SK-N-SH treated with all-trans-retinoic acid at 6 μM for 48 hours (cell line): ENCODE measurements around the gene MAST4.
A peak's percentile ranks its signal among the peaks of the same experiment; 100 is the strongest.

Source experiments
- ATAC-seq: fragments of 200-7000 bp; cut with Tn5 transposase; 3 replicates; pipeline ENCODE4 v1.9.1; 2020; ENCODE audit warnings: mild to moderate bottlenecking, moderate library complexity
- CREB5 ChIP-seq: fragments of 250-450 bp; sonication (Bioruptor Pico); IDR thresholded peaks from 2 replicates; pipeline ENCODE4 v1.5.1; 2020; ENCODE audit warnings: low read depth, mild to moderate bottlenecking, moderate library complexity
- ESRRG ChIP-seq: fragments of 250-450 bp; sonication (Bioruptor Pico); IDR thresholded peaks from 2 replicates; pipeline ENCODE4 v1.6.1; 2021; ENCODE audit warnings: mild to moderate bottlenecking
- GLIS3 ChIP-seq: fragments of 250-450 bp; sonication (Bioruptor Pico); IDR thresholded peaks from 2 replicates; pipeline ENCODE4 v1.5.0; 2020; ENCODE audit warnings: mild to moderate bottlenecking, moderate library complexity
- ISL1 ChIP-seq: fragments of 250-450 bp; sonication (Bioruptor Pico); IDR thresholded peaks from 2 replicates; pipeline ENCODE4 v2.1.2; 2022; ENCODE audit warnings: mild to moderate bottlenecking, moderate library complexity
- PPARA ChIP-seq: fragments of 250-450 bp; sonication (Bioruptor Pico); IDR thresholded peaks from 2 replicates; pipeline ENCODE4 v1.5.0; 2020; ENCODE audit warnings: mild to moderate bottlenecking, borderline replicate concordance
- TCF4 ChIP-seq: fragments of 250-450 bp; sonication (Bioruptor Pico); IDR thresholded peaks from 2 replicates; pipeline ENCODE4 v1.8.0; 2021; ENCODE audit warnings: mild to moderate bottlenecking, moderate library complexity, borderline replicate concordance
- TOX ChIP-seq: fragments of 250-450 bp; sonication (Bioruptor Pico); IDR thresholded peaks from 2 replicates; pipeline ENCODE4 v1.8.0; 2021; ENCODE audit warnings: mild to moderate bottlenecking, moderate library complexity, borderline replicate concordance
- TSHZ2 ChIP-seq: fragments of 250-450 bp; sonication (Bioruptor Pico); IDR thresholded peaks from 2 replicates; pipeline ENCODE4 v1.5.0; 2020; ENCODE audit warnings: mild to moderate bottlenecking, moderate library complexity
- ZFP3 ChIP-seq: fragments of 250-450 bp; sonication (Bioruptor Pico); IDR thresholded peaks from 2 replicates; pipeline ENCODE4 v1.5.0; 2020; ENCODE audit warnings: mild to moderate bottlenecking, moderate library complexity
- ZFP30 ChIP-seq: fragments of 450-650 bp; formaldehyde crosslinking; IDR thresholded peaks from 2 replicates; pipeline ENCODE4 v1.5.0; 2022; ENCODE audit warnings: mild to moderate bottlenecking, moderate library complexity
- ZNF565 ChIP-seq: fragments of 450-650 bp; formaldehyde crosslinking; conservative IDR thresholded peaks from 2 replicates; pipeline ENCODE4 v1.5.0; 2020; ENCODE audit warnings: low read depth, mild to moderate bottlenecking, moderate library complexity
- ZNF70 ChIP-seq: fragments of 450-650 bp; formaldehyde crosslinking; IDR thresholded peaks from 2 replicates; pipeline ENCODE4 v1.5.0; 2020; ENCODE audit warnings: mild to moderate bottlenecking, moderate library complexity

The MAST4 gene

GRCh38 chr5:66848749-66849641 lies 252.8 kb downstream of the MAST4 start:
- peak; percentile 61 for ATAC-seq
- TF ChIP-seq TCF4 (peak; percentile 74), ZNF565 (CRISPR knock-in tag) (no peak)

GRCh38 chr5:66849803-66850202 lies 253.6 kb downstream of the MAST4 start:
- peak; percentile 54; the same call in 2 of the 3 replicates for ATAC-seq
- TF ChIP-seq ZFP30 (CRISPR knock-in tag) = no peak
- TF ChIP-seq TSHZ2 (CRISPR knock-in tag) = no peak
- no peak for TF ChIP-seq TOX (CRISPR knock-in tag)
- no peak for TF ChIP-seq ESRRG
- peak; percentile 90 for TF ChIP-seq ISL1 (CRISPR knock-in tag)
- TF ChIP-seq CREB5 = peak; percentile 74
- TF ChIP-seq, all 23 proteins: peak for 2

GRCh38 chr5:66850354-66851075 lies 254.3 kb downstream of the MAST4 start:
- TF ChIP-seq TOX (CRISPR knock-in tag) (no peak), ZFP3 (CRISPR knock-in tag) (no peak), GLIS3 (CRISPR knock-in tag) (no peak)
- ATAC-seq = no peak

- no peak for TF ChIP-seq ISL1 (CRISPR knock-in tag)
- ATAC-seq = no peak; the same call in 2 of the 3 replicates
Measured at GRCh38 chr5:66851306-66851705, 255.1 kb downstream of the MAST4 start.

GRCh38 chr5:66854416-66854815 lies 258.2 kb downstream of the MAST4 start:
- no peak for ATAC-seq

GRCh38 chr5:66856041-66856805 lies 260.0 kb downstream of the MAST4 start:
- TF ChIP-seq ZNF565 (CRISPR knock-in tag) = no peak
- no peak for TF ChIP-seq ZNF70 (CRISPR knock-in tag)
- peak; percentile 40; the same call in 1 of the 2 replicates for TF ChIP-seq TSHZ2 (CRISPR knock-in tag)
- peak; percentile 9; the same call in 1 of the 2 replicates for TF ChIP-seq ISL1 (CRISPR knock-in tag)
- ATAC-seq = no peak

More at GRCh38 chr5:66854416-66854815, 258.2 kb downstream of the MAST4 start:
- no peak for TF ChIP-seq ESRRG
- TF ChIP-seq PPARA (CRISPR knock-in tag) = no peak
